K562 (cell line): ENCODE results near the gene ZNF778. TPM values are rescaled to one million over a fixed set of nuclear protein-coding genes. Genes with fewer than 3 reads are reported as not detected.

ENCODE experiments used
- BRD9 ChIP-seq: fragments of 450-650 bp; IDR thresholded peaks from 2 replicates; pipeline ENCODE4 v1.6.1; 2018; ENCODE audit warnings: low read depth; ENCODE audit not compliant: partially characterized antibody
- E4F1 ChIP-seq: fragments of 250-450 bp; sonication (Bioruptor Pico); IDR thresholded peaks from 2 replicates; pipeline ENCODE4 v1.5.0; 2021; ENCODE audit warnings: mild to moderate bottlenecking, borderline replicate concordance
- HMGN3 ChIP-seq: IDR thresholded peaks from 2 replicates; pipeline ENCODE4 v1.6.1; 2011; ENCODE audit warnings: borderline replicate concordance, low read depth, mild to moderate bottlenecking, mixed read lengths, low read length; ENCODE audit not compliant: insufficient read length; ENCODE audit errors: extremely low read depth
- IFI16 ChIP-seq: fragments of 250-450 bp; sonication (Bioruptor Pico); IDR thresholded peaks from 2 replicates; pipeline ENCODE4 v2.1.2; 2022; ENCODE audit warnings: mild to moderate bottlenecking, inconsistent platforms
- MCM3 ChIP-seq: fragments of 450-650 bp; IDR thresholded peaks from 2 replicates; pipeline ENCODE4 v1.6.1; 2016
- SMAD1 ChIP-seq: fragments of 150-350 bp; IDR thresholded peaks from 2 replicates; pipeline ENCODE4 v1.6.1; 2014; ENCODE audit warnings: low read length, low read depth; ENCODE audit not compliant: partially characterized antibody
- ZEB2 ChIP-seq: fragments of 450-650 bp; IDR thresholded peaks from 2 replicates; pipeline ENCODE4 v1.6.1; 2016
- ZNF24 ChIP-seq: fragments of 450-650 bp; IDR thresholded peaks from 2 replicates; pipeline ENCODE4 v1.6.1; 2016
- ZNF277 ChIP-seq: fragments of 250-450 bp; sonication (Bioruptor Pico); IDR thresholded peaks from 2 replicates; pipeline ENCODE4 v1.8.0; 2022; ENCODE audit warnings: inconsistent platforms, mild to moderate bottlenecking, moderate library complexity, borderline replicate concordance
- polyA plus RNA-seq, 8 experiments: library from polyadenylated mRNA; depleted of rRNA in 4 of 8; stranded (reverse) in 5 of 8; unstranded in 3 of 8; fragments of >200 nt; fragmentation: Nextera tagmentation in 2 of 8; fragmentation: Illumina TruSeq in 1 of 8; extraction: Ambion mirVana in 2 of 8; extraction: Trizol in 1 of 8; gene quantifications; 2 replicates each; pipeline versions ENCODE4 v1.2.1 to v1.2.3, GENCODE V29; 2011 to 2014; ENCODE audit warnings: inconsistent platforms in 1 of 8, missing spikeins in 1 of 8
- total RNA-seq, 7 experiments: library from RNA; depleted of rRNA in 6 of 7; stranded (reverse); fragments of >200 nt in 6 of 7; fragmentation: Illumina TruSeq in 2 of 7; extraction: Trizol in 2 of 7; gene quantifications; 2 replicates each; pipeline versions ENCODE4 v1.2.1 to v1.2.3, GENCODE V29; 2011 to 2021; ENCODE audit warnings: low replicate concordance in 1 of 7
- TF ChIP-seq, protein P1 (sequence below): fragments of 450-650 bp; IDR thresholded peaks from 2 replicates; pipeline ENCODE4 v1.6.1; 2018; ENCODE audit warnings: mild to moderate bottlenecking, low read depth; ENCODE audit not compliant: partially characterized antibody
- TF ChIP-seq, protein P2 (sequence below): fragments of 250-450 bp; sonication (Bioruptor Pico); IDR thresholded peaks from 2 replicates; pipeline ENCODE4 v1.5.0; 2020; ENCODE audit warnings: mild to moderate bottlenecking
- TF ChIP-seq, protein P3 (sequence below), 2 experiments: fragments of 450-650 bp in 1 of 2; IDR thresholded peaks; 2 replicates each; pipeline ENCODE4 v1.6.1; 2011 to 2017; ENCODE audit warnings: low read depth in 2 of 2, antibody characterized with exemption in 1 of 2, borderline replicate concordance in 1 of 2, low read length in 1 of 2, mild to moderate bottlenecking in 1 of 2, mixed read lengths in 1 of 2; ENCODE audit not compliant: control insufficient read depth in 1 of 2

ZNF778 gene
- total and polyA plus RNA-seq, 9 of the 15 experiments (the other 6 are each of a cell fraction or from before 2014, with no cell fraction given): 0.70 to 60.6 (median 7.5) TPM

- TF ChIP-seq, protein P1, sequence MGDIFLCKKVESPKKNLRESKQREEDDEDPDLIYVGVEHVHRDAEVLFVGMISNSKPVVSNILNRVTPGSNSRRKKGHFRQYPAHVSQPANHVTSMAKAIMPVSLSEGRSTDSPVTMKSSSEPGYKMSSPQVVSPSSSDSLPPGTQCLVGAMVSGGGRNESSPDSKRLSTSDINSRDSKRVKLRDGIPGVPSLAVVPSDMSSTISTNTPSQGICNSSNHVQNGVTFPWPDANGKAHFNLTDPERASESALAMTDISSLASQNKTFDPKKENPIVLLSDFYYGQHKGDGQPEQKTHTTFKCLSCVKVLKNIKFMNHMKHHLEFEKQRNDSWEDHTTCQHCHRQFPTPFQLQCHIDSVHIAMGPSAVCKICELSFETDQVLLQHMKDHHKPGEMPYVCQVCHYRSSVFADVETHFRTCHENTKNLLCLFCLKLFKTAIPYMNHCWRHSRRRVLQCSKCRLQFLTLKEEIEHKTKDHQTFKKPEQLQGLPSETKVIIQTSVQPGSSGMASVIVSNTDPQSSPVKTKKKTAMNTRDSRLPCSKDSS: no peak
- TF ChIP-seq ZEB2: no peak
- TF ChIP-seq, protein P2, sequence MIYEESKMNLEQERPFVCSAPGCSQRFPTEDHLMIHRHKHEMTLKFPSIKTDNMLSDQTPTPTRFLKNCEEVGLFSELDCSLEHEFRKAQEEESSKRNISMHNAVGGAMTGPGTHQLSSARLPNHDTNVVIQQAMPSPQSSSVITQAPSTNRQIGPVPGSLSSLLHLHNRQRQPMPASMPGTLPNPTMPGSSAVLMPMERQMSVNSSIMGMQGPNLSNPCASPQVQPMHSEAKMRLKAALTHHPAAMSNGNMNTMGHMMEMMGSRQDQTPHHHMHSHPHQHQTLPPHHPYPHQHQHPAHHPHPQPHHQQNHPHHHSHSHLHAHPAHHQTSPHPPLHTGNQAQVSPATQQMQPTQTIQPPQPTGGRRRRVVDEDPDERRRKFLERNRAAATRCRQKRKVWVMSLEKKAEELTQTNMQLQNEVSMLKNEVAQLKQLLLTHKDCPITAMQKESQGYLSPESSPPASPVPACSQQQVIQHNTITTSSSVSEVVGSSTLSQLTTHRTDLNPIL (CRISPR knock-in tag): no peak
- TF ChIP-seq, protein P3, sequence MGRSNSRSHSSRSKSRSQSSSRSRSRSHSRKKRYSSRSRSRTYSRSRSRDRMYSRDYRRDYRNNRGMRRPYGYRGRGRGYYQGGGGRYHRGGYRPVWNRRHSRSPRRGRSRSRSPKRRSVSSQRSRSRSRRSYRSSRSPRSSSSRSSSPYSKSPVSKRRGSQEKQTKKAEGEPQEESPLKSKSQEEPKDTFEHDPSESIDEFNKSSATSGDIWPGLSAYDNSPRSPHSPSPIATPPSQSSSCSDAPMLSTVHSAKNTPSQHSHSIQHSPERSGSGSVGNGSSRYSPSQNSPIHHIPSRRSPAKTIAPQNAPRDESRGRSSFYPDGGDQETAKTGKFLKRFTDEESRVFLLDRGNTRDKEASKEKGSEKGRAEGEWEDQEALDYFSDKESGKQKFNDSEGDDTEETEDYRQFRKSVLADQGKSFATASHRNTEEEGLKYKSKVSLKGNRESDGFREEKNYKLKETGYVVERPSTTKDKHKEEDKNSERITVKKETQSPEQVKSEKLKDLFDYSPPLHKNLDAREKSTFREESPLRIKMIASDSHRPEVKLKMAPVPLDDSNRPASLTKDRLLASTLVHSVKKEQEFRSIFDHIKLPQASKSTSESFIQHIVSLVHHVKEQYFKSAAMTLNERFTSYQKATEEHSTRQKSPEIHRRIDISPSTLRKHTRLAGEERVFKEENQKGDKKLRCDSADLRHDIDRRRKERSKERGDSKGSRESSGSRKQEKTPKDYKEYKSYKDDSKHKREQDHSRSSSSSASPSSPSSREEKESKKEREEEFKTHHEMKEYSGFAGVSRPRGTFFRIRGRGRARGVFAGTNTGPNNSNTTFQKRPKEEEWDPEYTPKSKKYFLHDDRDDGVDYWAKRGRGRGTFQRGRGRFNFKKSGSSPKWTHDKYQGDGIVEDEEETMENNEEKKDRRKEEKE (IDR thresholded peaks at IDR 0.05; ENCODE audit: borderline replicate concordance in 1 of 2, control insufficient read depth in 1 of 2, low read depth in 2 of 2, low read length in 1 of 2): no peak
- TF ChIP-seq ZNF277 (CRISPR knock-in tag): no peak
- no peak for TF ChIP-seq SMAD1
- TF ChIP-seq ZNF24: no peak
- no peak for TF ChIP-seq HMGN3
- no peak for TF ChIP-seq IFI16 (CRISPR knock-in tag)
- TF ChIP-seq BRD9: no peak
- TF ChIP-seq E4F1 (CRISPR knock-in tag): no peak
- no peak for TF ChIP-seq MCM3
Observed at GRCh38 chr16:89217388-89218191, at the start of gene ZNF778 (continued).
